Stimulated activated CD4-positive, alpha-beta T cell treated with anti-CD3 and anti-CD28 coated beads, TNF-alpha, amount 100 ng/mL, for 24 hours (primary cell): Measurements from ENCODE around the gene PRKAG1.

Experiments used
- DNase-seq, 3 experiments: peaks; one replicate each; pipeline ENCODE4 v3.0.0-alpha.2; 2020; ENCODE audit warnings: low read depth in 3 of 3

The PRKAG1 gene

GRCh38 chr12:49031573-49032161, 13.1 kb upstream of the PRKAG1 start:
- DNase-seq, result no peak

- DNase-seq, result no peak
Observed at GRCh38 chr12:49030714-49031572, 12.4 kb upstream of the PRKAG1 start.

- DNase-seq, result no peak
Observed at GRCh38 chr12:49030119-49030518, 11.5 kb upstream of the PRKAG1 start.

- no peak for DNase-seq
Observed at GRCh38 chr12:49028666-49029275, 10.2 kb upstream of the PRKAG1 start.

GRCh38 chr12:49027846-49028555, 9.4 kb upstream of the PRKAG1 start:
- no peak for DNase-seq

- no peak for DNase-seq
Observed at GRCh38 chr12:49026678-49027480, 8.3 kb upstream of the PRKAG1 start.

GRCh38 chr12:49026101-49026500, 7.5 kb upstream of the PRKAG1 start:
- DNase-seq, result no peak

- DNase-seq, result no peak
Observed at GRCh38 chr12:49025463-49025862, 6.9 kb upstream of the PRKAG1 start.

GRCh38 chr12:49024543-49024942, 6.0 kb upstream of the PRKAG1 start:
- no peak for DNase-seq

GRCh38 chr12:49023812-49024211, 5.2 kb upstream of the PRKAG1 start:
- DNase-seq, result no peak

- DNase-seq, result no peak
Observed at GRCh38 chr12:49022558-49023178, 4.1 kb upstream of the PRKAG1 start.

GRCh38 chr12:49021292-49021915, 2.8 kb upstream of the PRKAG1 start:
- no peak for DNase-seq

GRCh38 chr12:49020441-49020840, 1.9 kb upstream of the PRKAG1 start:
- no peak for DNase-seq

- no peak for DNase-seq
Observed at GRCh38 chr12:49019443-49020324, 1.1 kb upstream of the PRKAG1 start.

GRCh38 chr12:49019120-49019430, 499 bp upstream of the PRKAG1 start:
- no peak for DNase-seq

GRCh38 chr12:49017891-49018260, 700 bp downstream of the PRKAG1 start:
- DNase-seq, result peak in 1 of 3 experiments; percentile 45

- no peak for DNase-seq
Observed at GRCh38 chr12:49015196-49015595, 3.4 kb downstream of the PRKAG1 start.

- no peak for DNase-seq
Observed at GRCh38 chr12:49014547-49014946, 4.0 kb downstream of the PRKAG1 start.

- no peak for DNase-seq
Observed at GRCh38 chr12:49013428-49013827, 5.1 kb downstream of the PRKAG1 start.

- no peak for DNase-seq
Observed at GRCh38 chr12:49012739-49013138, 5.8 kb downstream of the PRKAG1 start.
